HG03135 (cell line): Measurements from ENCODE around the gene KDM4C.
"Not testable (repeated sequence)": the region's sequence is repeated elsewhere in the genome, so short reads cannot be mapped to it uniquely, and the experiment has no call there.

Source experiments
- ATAC-seq: cut with Tn5 transposase; IDR thresholded peaks from one replicate; pipeline ENCODE4 v1.9.1; 2021; ENCODE audit warnings: mild to moderate bottlenecking, moderate library complexity; ENCODE audit not compliant: unreplicated experiment

KDM4C gene

GRCh38 chr9:7011395-7012067 is 253.8 kb downstream of the KDM4C start:
- peak; percentile 52 for ATAC-seq

GRCh38 chr9:7027996-7028395 is 270.2 kb downstream of the KDM4C start:
- no peak for ATAC-seq

GRCh38 chr9:7028591-7028990 is 270.8 kb downstream of the KDM4C start:
- no peak for ATAC-seq

DNA sequence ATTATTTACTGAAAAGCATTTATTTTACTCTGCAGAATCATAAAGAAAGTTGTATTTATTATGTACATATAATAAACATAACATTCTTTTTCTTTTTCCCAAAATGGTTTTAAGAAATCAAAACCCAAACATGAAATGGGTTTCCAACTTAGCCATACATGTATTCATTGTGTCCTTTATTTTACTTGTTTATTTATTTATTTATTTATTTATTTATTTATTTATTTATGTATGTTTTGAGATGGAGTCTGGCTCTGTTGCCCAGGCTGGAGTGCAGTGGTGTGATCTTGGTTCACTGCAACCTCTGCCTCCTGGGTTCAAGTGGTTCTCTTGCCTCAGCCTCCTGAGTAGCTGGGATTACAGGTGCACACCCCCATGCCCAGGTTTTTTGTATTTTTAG is 273.2 kb downstream of the KDM4C start:
- not testable (repeated sequence) for ATAC-seq

DNA sequence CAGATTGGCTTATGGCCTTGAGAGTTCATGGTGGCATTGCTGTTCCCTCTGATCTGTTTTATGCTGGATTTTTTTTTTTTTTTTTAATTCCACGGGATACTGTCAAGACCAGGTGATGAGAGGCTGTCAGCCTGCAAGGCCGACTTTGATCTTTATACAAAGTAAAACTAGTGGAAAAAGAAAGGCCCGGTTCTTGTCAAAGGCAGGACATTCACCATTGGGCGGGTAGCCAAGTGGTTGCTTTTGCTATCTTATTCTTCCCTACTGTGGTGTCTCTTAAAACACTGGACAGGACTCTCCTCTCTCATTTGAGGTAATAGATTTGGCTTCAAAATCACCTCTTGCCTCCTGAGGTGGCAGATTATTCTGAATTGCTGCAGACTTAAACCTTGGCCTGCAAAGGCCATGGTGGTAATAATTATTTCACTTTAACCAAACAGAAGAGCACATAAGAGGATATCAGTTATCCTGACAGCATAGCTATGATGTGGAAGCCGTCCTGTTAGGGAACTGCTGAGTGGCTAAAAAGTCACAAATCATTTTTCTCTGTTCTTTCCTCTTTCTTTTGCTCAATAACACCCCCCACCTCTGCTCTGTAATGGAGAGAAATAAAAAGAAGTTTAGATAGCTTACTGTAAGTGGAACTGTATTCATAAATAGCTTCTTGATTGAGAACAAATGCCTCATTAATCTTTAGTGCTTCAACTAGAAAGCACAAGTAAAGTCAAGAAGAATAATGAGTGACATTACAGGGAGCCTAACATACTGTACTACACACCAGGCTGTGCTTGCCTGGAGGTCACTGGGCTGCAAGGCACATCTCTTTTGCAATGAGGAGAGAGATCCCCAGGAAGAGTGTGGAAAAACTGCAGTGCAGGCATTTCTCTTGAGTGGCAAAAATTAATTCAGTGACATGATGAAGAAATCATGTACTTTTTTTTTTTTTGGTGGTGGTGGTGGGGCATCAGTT is 275.6 kb downstream of the KDM4C start:
- ATAC-seq = no peak

DNA sequence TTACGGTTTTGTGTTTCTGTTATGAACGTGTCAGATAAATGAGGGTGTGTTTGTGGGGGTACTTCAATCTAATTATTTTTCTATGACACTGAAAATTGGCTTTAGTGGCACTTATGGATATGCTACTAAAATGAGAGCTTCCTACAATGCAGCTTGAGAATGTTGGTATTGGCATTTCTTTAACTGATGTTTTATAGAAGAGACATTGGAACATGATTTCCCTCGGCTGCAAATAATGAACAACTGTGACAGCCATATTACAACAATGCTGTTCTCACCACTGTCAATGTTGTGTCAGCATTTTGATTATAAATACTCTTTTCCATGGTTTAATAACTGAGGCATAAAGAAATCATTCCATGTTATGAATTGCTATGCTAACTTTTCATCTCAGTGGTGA is 279.4 kb downstream of the KDM4C start:
- ATAC-seq = no peak

GRCh38 chr9:7042124-7042523 is 284.4 kb downstream of the KDM4C start:
- no peak for ATAC-seq

- no peak for ATAC-seq
Observed at GRCh38 chr9:7045361-7045760, 287.6 kb downstream of the KDM4C start.

DNA sequence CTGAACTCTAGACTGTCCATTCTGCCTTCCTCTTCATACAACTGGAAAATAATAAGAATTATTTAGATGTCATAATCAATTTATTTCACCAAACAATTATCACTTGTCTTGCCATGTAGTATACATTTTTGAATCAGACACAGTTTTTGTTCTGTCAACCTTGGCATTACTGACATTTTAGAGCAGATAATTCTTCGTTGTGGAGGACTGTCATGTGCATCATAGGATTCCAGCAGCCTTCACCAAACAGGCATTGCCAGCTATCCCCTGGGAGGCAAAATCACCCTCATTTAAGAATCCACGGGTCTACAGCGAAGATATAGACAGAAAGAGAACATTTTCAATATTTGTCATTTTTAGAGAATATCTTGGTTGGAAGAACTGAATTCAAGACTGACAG is 293.9 kb downstream of the KDM4C start:
- ATAC-seq = no peak

DNA sequence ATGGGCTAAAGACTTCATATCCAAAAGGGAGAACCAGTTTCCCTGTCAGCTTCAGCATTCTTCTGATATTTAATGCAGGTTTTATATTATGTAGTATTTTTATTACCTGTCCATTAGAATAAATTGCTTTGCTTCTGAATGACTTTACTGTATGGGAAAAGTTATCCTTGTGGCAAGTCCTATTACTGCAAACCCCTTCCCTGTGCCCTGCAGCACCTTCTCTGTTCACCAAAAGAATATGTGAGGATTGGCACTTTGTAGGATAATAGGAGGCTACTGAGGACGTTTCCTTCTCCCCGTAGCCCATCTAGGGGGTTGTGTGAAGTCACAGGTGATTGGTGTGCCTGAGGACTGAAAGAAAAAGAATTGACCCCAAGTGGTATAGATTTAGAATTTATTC is 296.1 kb downstream of the KDM4C start:
- ATAC-seq = no peak

DNA sequence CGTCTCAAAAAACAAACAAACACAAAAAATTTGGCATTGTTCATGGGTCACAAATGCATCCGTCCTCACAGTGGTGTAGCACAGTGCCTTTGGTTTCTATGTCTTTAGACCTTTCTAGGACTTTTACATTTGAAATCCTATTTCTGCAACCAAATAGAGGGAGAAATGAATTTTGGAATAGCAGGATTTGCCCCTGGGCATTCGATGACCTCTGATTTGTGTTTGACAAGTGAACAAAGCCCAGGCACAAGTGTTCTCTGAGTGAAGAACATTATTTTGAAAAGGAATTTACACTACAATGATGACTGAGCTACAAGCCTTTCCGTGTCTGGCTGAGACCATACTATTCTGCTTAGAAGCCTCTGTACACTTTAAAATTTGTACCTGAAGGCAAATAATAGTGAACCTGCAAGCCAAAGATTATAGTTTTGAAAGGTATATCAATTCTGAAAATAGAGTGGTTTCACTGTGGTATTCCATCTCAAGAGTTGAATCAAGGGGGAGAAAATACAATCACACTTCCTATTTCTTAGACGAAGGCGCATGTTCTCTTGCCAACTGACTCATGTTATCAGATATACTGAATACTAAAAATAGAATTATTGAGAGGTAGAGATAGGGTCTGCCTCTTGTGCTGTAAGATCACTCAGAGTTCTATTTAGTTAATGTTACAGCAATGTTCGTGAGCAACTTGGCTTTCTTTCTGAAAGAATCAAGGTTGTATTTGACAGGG is 297.6 kb downstream of the KDM4C start:
- ATAC-seq = no peak

- ATAC-seq = no peak
Observed at GRCh38 chr9:7056254-7056653, 298.5 kb downstream of the KDM4C start.

GRCh38 chr9:7058473-7058872 is 300.7 kb downstream of the KDM4C start:
- no peak for ATAC-seq

DNA sequence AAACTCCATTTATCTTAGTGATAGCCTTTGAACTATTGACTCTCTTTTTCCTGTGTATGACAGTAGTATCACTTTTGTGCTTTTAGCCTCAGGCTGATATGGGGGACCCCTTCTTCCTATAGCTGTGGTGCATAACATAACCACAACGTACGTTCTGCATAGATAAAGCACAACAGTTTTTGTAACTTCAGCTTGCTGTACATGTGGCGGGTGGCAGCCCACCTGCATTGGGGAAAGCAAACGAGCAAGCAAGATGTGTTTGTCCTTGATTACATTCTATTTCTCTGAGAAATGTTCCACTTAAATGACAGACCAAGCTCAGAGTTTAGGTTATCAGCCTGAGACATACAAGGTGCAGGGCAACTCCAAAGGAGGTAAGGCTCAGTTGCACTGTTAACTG is 309.4 kb downstream of the KDM4C start:
- ATAC-seq = no peak

DNA sequence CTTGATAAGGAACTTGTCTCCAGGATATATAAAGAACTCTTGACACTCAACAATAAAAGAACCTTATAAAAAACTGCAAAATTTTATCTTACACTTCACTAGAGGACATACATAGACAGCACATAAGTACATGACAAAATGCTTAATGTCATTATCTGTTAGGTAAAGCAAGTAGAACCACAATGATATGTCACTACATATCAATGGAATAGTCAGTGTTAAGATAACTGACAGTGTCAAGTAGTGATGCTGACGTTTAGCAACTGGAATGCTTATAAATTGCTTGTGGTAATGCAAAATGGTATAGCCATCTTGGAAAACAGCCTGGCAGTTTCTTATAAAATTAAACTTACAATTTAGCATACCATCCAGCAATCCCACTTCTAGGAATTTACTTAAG is 314.1 kb downstream of the KDM4C start:
- no peak for ATAC-seq

DNA sequence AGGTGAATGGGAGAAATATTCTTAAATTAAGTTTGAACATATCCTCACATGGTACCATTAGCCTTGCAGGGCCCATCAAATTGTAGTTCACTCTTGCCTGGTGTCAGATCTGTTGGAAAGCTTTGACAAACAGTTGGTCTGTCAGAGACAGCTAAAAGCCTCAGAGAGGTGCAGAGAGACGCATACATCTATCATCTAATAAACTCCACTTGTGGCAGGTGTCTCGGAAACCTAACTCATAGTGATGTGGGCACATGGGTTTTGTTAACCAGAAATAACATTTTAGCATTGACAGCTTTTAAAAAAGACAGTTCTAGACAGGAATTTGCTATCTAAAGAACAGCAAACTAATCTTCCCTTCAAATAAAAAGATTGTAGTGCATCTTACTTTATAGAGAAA is 315.9 kb downstream of the KDM4C start:
- no peak for ATAC-seq

DNA sequence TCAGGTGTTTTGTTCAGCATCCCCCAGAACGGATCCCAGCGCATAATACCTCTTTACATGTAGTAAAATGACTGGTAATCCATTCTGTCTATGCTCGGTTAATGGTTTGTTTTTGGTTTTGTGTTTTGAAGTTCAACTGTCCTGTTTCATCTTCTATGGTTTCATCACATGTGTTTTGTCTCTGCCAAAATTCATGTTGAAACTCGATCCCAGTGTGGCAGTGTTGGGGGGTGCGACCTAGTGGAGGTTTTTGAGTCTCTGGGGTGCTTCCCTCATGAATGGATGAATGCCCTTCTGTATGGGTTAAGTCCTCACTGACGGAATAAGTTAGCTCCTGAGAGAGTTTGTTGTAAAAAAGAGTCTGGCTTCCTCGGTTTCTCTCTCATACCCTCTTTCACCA is 317.4 kb downstream of the KDM4C start:
- no peak for ATAC-seq

DNA sequence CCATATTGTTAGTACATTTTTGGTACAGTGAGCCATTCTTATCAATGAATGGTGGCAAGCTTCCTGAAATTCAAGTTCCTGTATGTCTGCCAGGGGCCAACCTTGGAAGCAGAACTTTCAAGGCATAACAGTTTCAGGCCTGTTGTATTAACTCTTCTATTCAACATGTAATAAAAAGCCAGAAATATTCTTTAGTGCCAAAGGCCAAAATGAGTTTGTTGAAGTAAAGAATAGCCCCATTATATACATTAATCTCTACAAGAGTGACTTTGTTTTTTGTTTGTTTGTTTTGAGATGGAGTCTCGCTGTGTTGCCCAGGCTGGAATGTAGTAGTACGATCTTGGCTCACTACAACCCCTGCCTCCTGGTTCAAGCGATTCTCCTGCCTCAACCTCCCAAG is 321.3 kb downstream of the KDM4C start:
- ATAC-seq = no peak

- ATAC-seq = no peak
Observed at GRCh38 chr9:7081065-7081600, 323.4 kb downstream of the KDM4C start.

- no peak for ATAC-seq
Observed at GRCh38 chr9:7083192-7083591, 325.4 kb downstream of the KDM4C start.

- ATAC-seq = no peak
Observed at GRCh38 chr9:7085357-7085756, 327.6 kb downstream of the KDM4C start.
